GM19025 (cell line): ENCODE measurements around the gene ANKHD1.

ENCODE experiments used
- ATAC-seq: cut with Tn5 transposase; IDR thresholded peaks from one replicate; pipeline ENCODE4 v1.9.1; 2021; ENCODE audit warnings: mild to moderate bottlenecking, low read depth, moderate library complexity; ENCODE audit not compliant: unreplicated experiment

The ANKHD1 gene

DNA sequence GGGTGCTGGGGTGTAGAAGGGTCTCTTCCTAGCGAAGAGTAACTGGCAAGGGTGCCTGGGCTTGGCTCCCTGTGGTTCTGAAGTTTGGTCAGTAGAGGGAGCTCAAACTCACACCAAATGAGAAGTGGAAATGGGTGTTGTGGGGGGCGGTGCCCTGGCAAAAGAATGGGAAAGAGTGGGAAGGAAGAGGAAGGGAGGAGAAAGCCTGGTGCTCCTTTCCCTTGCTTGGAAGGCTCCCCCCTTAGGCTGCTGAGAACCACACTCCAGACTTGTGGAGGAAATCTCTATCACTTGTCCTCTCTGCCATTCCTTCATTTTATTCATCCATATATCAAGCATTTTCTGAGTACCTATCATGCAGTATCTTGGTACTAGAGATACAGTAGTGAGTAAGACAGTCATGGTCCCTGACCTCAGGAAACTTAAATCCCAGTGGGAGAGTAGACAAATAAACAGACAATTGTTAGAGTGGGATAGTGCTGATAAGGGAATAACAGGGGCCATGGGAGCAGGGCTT is 28.6 kb upstream of the ANKHD1 start:
- ATAC-seq = no peak

DNA sequence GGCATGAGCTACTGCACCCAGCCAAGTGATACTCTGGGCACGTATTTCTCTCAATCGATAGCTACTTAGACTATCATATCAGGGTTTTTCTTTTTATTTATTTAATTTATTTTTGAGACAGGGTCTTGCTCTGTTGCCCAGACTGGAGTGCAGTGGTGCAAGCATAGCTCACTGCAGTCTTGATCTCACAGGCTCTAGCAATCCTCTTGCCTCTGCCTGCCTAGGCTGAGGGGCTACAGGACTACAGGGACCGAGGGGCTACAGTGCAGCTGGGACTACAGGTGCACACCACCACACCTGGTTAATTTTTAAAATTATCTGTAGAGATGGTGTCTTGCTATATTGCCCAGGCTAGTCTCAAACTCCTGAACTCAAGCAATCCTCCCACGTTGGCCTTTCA is 20.3 kb upstream of the ANKHD1 start:
- no peak for ATAC-seq

DNA sequence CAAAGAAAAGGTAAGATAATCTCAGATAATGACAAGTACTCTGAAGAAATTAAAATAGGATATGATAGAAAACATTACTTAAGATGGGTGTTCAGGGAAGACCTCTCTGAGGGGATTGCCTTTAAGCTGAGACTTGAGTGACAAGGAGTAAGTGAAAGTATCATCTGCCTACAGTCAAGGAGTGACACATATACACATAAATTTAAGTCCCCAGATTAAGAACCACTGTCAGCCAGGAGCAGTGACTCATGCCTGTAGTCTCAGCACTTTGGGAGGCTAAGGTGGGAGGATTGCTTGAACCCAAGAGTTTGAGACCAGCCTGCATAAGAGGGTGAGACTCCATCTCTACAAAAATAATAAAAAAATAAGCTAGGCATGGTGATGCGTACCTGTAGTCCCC is 19.7 kb upstream of the ANKHD1 start:
- ATAC-seq = no peak

GRCh38 chr5:140382866-140383265 is 18.8 kb upstream of the ANKHD1 start:
- ATAC-seq = no peak

DNA sequence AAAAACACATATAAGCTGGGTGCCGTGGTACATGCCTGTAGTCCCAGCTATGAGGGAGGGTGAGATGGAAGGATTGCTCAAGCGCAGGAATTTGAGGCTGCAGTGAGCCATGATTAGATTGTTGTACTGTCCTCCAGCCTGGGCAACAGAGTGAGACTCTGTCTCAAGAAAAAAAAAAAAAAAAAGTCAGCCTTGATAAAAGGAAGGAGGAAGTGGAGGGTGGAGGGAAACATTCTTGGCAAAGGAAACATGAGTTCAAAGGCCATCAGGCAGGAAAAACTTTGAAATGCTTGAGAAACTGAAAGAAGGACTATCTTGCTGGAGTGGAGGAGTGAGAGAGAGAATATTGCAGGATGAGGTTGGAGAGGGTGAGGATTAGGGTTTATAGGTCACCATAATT is 18.3 kb upstream of the ANKHD1 start:
- no peak for ATAC-seq

DNA sequence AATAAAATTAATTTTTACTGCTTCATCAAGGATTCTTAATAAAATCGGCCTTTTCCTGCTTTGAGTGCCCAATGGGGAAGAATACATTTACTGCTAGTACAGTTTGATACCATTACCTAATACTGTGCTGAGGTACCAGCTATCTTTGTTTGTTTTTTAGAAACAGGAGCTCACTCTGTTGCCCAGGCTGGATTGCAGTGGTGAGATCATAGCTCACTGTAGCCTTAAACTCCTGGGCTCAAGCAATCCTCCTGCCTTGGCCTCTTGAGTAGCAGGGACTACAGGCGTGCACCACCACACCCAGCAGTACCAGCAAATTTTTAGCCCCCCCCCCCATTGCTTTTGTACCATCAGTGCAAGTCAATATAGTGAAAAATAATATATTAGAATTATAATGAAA is 13.6 kb upstream of the ANKHD1 start:
- no peak for ATAC-seq

DNA sequence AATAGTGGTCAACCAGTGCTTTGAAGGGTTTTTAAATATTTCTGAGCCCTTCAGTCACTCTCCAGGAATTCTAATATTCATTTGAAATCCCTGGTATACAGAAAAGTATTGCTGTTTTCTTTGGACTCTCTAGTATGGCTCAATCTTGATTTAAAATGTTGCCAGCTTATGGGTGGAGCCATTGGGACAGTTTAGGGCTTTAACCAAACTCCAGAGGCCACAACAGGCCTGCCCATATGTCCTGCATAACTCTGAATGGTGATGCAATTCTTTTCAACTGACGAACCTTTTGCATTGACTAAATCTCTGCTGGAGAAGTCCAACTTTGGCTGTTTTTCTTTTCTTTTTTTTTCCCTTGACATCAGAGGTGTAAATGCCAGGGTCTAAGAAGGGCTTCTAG is 10.3 kb upstream of the ANKHD1 start:
- ATAC-seq = no peak

DNA sequence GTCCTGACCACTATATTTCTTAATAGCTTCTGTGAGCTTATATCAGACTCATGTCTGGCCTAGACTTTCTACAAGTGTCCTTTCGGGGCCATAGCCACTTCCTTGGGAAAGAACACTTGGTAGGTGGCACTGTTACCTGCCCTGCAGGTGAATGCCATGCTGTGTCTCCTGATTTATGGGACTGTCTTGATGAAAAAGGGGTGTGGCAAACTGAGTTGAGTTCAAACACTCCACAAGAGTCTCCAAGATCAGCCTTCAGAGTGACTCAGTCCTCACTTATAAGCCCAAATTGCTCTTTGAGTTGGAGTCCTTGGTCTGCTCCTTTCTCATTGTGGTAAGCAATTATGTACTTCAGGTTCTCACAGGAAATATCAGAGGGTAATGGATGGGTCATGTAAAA is 9.9 kb upstream of the ANKHD1 start:
- ATAC-seq = no peak

DNA sequence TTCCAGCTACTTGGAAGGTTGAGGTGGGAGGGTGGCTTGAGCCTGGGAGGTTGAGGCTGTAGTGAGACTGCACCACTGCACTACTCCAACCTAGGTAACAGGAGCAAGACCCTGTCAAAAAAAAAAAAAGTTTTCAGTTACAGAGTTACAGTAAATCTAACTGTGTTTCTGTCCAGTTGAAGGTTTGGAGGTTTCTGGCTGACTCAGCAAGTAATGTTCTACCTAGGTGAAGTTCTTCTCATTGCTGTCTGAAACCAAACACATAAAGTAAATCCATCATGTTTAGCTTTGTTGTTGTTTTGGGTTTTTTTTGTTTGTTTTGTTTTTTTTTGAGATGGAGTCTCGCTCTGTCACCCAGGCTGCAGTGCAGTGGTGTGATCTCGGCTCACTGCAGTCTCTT is 7.9 kb upstream of the ANKHD1 start:
- no peak for ATAC-seq

GRCh38 chr5:140398379-140398811 is 3.2 kb upstream of the ANKHD1 start:
- ATAC-seq = no peak

GRCh38 chr5:140399979-140400729 is 1.5 kb upstream of the ANKHD1 start:
- ATAC-seq = peak; percentile 2

DNA sequence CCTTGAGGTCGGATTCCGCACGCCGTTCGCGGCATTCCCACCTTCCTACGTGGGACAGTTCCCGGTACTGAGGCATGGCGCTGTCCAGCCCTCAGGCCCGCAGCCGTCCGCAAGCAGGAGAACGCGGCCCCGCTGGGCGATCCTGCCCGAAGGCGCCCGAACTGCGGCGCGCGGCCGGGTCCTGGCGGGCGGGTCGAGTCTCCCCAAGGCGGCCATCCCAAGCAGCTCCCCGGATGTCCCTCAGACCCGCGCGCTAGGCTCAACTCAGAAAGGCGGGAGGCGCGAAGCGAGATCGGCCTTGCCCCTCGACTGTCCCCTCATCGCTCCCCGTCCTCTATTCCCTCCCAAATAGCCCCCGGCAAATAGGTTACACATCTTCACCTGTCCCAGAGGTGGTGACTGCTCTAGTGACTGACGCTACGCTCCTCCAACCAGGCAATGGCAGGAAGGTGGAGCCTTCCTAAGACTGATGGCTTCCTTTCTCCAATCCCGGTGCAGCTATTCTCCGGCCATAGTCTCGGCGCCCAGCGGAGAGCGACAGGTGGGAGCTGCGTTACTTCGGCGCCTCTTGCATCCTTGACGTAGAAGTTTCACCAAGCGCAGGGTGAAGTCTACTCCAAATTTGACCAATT is 787 bp upstream of the ANKHD1 start:
- peak; percentile 59 for ATAC-seq

DNA sequence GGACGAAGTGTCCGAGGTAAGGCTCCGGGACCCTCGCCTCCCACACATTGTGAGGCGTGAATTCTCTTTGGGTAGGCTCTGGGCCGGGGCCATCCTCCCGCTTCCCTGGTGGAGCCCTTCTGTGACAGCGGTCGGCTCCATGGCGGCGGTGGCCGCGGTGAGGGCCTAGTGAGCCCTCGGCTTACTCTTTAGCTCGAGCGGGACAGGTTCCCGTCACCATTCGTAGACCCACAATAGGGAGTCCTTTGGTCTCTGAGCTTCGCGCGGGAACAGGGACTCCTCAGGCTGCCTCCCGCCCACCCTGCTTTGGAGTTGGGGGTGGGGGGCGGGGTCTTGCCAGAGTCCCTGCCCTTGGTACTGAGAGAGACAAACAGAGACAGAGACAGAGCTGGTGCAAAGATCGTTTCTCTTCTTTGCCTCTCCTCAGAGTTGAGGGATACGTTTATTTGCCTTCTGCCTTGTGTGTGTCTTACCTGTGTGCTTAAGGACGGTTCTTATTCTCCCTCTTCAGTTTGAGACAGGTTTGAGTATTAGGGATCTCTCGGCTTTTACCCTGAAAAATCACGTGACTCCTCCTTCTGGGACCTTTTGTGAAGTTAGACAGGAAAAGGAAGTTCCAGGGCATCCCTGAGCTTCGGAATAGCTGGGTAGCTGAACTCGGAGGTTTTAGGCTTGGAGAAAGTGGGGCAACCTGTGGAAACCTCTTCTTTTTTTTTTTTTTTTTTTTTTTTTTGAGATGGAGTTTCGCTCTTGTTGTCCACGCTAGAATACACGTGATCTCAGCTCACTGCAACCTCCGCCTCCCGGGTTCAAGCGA is 833 bp downstream of the ANKHD1 start:
- ATAC-seq = no peak

GRCh38 chr5:140403613-140404012 is 2.0 kb downstream of the ANKHD1 start:
- ATAC-seq = no peak

DNA sequence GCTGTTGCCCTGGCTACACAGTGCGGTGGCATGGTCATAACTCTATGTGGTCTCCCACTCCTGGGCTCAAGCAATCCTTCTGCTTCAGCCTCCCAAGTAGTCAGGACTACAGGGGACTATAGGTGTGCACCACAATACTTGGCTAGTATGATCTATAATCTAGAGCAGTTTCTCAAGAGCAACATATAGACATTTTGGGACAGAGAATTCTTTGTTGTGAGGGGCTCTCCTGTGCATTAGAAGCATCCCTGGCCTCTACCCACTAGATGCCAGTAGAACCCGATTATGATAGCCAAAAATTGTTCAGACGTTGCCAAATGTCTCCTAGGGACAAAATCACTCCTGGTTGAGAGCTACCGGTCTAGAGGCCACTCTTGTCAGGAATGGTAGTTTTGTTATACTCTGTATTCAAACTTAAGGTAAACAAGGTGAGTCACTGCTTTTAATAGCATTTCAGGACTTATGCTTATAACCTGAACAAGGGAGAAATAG is 7.2 kb downstream of the ANKHD1 start:
- no peak for ATAC-seq

- no peak for ATAC-seq
These were observed 11.6 kb downstream of the ANKHD1 start for GRCh38 chr5:140413230-140413629.

DNA sequence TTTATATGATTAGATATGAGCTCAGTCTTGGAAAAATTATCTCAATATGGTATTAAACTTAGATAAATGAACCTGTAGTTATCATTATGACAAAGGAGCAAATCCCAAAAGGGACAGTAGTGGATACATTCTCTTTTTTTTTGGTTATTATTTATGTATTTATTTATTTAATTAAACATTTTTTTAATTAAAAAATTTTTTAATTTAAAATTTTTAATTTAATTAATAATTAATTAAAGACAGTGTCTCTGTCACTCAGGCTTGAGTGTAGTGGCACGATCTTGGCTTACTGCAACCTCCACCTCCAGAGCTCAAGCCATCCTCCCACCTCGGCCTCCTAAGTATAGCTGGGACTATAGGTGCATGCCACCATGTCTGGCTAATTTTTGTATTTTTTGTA is 15.6 kb downstream of the ANKHD1 start:
- no peak for ATAC-seq

- no peak for ATAC-seq
These were observed 17.4 kb downstream of the ANKHD1 start for GRCh38 chr5:140418862-140419520.

DNA sequence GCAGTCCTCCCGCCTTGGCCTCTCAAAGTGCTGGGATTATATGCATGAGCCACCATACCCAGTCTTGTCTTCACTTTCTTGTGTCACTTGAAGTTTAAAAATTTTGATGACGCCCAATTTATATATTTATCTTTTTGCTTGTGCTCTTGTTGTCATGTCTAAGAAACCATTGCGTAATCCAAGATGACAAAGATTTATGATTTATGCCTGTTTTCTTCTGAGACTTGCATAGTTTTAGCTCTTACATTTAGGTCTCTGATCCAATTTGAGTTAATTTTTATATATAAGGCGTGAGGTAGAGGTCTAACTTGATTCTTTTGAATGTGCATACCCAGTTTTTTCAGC is 18.6 kb downstream of the ANKHD1 start:
- no peak for ATAC-seq

GRCh38 chr5:140420665-140421361 is 19.2 kb downstream of the ANKHD1 start:
- no peak for ATAC-seq
